ENCODE measurements around the gene GRM3. TPM values are rescaled to one million over a fixed set of nuclear protein-coding genes. Genes with fewer than 3 reads are reported as not detected.

GRM3 gene
- total and polyA plus RNA-seq, 2 of the 4 experiments (the other 2 are of a cell fraction) = not detected

DNA sequence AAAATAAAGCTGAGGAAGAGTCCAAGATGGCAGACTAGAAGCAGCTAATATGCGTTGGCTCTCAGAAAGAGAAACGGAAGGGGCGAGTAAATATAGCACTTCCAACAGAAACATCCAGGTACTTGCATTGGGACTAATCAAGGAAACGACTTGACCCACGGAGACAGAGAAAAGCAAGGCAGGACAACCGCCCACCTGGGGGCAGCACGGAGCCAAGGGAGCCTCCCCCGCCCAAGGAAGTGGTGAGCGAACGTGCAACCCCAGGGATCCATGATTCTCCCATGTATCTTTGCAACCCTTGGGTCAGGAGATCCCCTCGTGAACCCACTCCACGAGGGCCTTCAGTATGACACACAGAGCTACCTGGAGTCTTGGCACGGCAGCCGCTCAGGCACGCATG, 45.4 kb upstream of the GRM3 start:
- no peak for DNase-seq
- H3K36me3 ChIP-seq (ENCODE audit: control insufficient read depth, insufficient read depth, low read length) = no peaks in the 10 kb centered on the region
- no peak overlapping the region for H2AFZ ChIP-seq (replicated peaks; ENCODE audit: low read length, poor library complexity)
- no peak overlapping the region for H3K4ac ChIP-seq (ENCODE audit: low read depth, low read length)
- H3K23ac ChIP-seq (ENCODE audit: low read depth, low read length) = no peak overlapping the region
- 47% methylated on average over 3 of the region's 15 CpGs; no CpG with 5 or more reads in 1 of the 2 experiments for WGBS, 2 experiments (ENCODE audit: extremely low coverage in 2 of 2, insufficient read length in 1 of 2)
- no peak for ATAC-seq (ENCODE audit: low read depth)
- BruUV-seq (replicated peaks) = no TSS peak
- H3K56ac ChIP-seq (ENCODE audit: extremely low read depth, insufficient read depth, low read length) = no peak overlapping the region
- H2BK20ac ChIP-seq (ENCODE audit: low read depth, low read length) = no peak overlapping the region
- no peak overlapping the region for H2AK9ac ChIP-seq (replicated peaks; ENCODE audit: low read depth, low read length, poor library complexity)
- H3K4me3 ChIP-seq (ENCODE audit: insufficient read depth, low read depth, low read length) = no peak overlapping the region
- dilution Hi-C loops (cut with HindIII; ENCODE audit: low sequenced_read_pairs, unreplicated experiment) (no loop called here), intact Hi-C loops (cut with micrococcal nuclease) (loop anchor here (10.0 kb wide), 1 partner anchor 674 kb away; no protein-coding TSS in a partner anchor), in situ Hi-C loops (cut with MboI; ENCODE audit: low sequenced_read_pairs) (no loop called here)
- no peak overlapping the region for H3K4me2 ChIP-seq (ENCODE audit: low read depth, low read length)
- no peak overlapping the region for H3K14ac ChIP-seq (replicated peaks; ENCODE audit: low read depth, low read length)
- H3K79me1 ChIP-seq (ENCODE audit: low read depth in 1 of 2, low read length in 2 of 2) = no peaks in the 10 kb centered on the region
- no peak for TF ChIP-seq SMC3 (IDR thresholded peaks at IDR 0.05; ENCODE audit: low read depth, low read length)
- no peak for TF ChIP-seq MAFK (IDR thresholded peaks at IDR 0.05; ENCODE audit: low read depth, low read length)
- TF ChIP-seq POLR2A (IDR thresholded peaks at IDR 0.05; ENCODE audit: low read depth, low read length) = no peak
- TF ChIP-seq RCOR1 (IDR thresholded peaks at IDR 0.05; ENCODE audit: insufficient replicate concordance, low read length) = no peak
- TF ChIP-seq MAZ (IDR thresholded peaks at IDR 0.05; ENCODE audit: borderline replicate concordance, low read depth, low read length) = no peak
- TF ChIP-seq CTCF (conservative IDR thresholded peaks at IDR 0.05; ENCODE audit: low read depth, low read length) = no peak
- no peak for TF ChIP-seq MXI1 (IDR thresholded peaks at IDR 0.05; ENCODE audit: borderline replicate concordance, low read depth, low read length)
- TF ChIP-seq USF2 (IDR thresholded peaks at IDR 0.05; ENCODE audit: low read depth, low read length) = no peak
- TF ChIP-seq FOS (IDR thresholded peaks at IDR 0.05; ENCODE audit: low read depth, low read length) = no peak
- H3K9ac ChIP-seq (ENCODE audit: low read depth, low read length) = no peak overlapping the region
- no peak overlapping the region for H4K5ac ChIP-seq (ENCODE audit: low read depth, low read length)
- H4K8ac ChIP-seq (ENCODE audit: low read depth in 2 of 2, low read length in 2 of 2) = no peak overlapping the region
- no peaks in the 10 kb centered on the region for H3K27me3 ChIP-seq (ENCODE audit: control insufficient read depth, insufficient read depth, low read length)
- H2AK5ac ChIP-seq (ENCODE audit: low read depth, low read length) = no peak overlapping the region
- H3K9me1 ChIP-seq (ENCODE audit: insufficient read depth, low read length) = no peaks in the 10 kb centered on the region
- CTCF ChIA-PET = no interaction called here
- no peak overlapping the region for H2BK15ac ChIP-seq (ENCODE audit: low read depth, low read length)
- H4K20me1 ChIP-seq (ENCODE audit: insufficient read depth, low read length) = no peaks in the 10 kb centered on the region
- no peak overlapping the region for H3K27ac ChIP-seq (ENCODE audit: insufficient read depth, low read length)
- no peak overlapping the region for H2BK5ac ChIP-seq (ENCODE audit: low read depth, low read length, poor library complexity, severe bottlenecking)
- H2BK120ac ChIP-seq (ENCODE audit: low read depth, low read length) = no peak overlapping the region
- H4K91ac ChIP-seq (ENCODE audit: insufficient read depth, low read depth, low read length) = no peak overlapping the region
- H3K4me1 ChIP-seq (ENCODE audit: control insufficient read depth, insufficient read depth, low read length) = no peaks in the 10 kb centered on the region
- POLR2A ChIA-PET (ENCODE audit: unreplicated experiment) = no interaction called here
- peaks cover 24% of the 10 kb centered on the region for H3K9me3 ChIP-seq (ENCODE audit: control insufficient read depth, insufficient read depth, low read length)
- H3K18ac ChIP-seq (ENCODE audit: low read depth, low read length) = no peak overlapping the region
